ENCODE measurements around the gene OSBPL7.

OSBPL7 gene

GRCh38 chr17:47797797-47798196 is 23.8 kb downstream of the OSBPL7 start:
- Histone ChIP-seq H3K4ac (ENCODE audit: low read length) (no peak overlapping the region), H3K4me3 (ENCODE audit: low read length in 2 of 2) (no peak overlapping the region), H3K27ac (replicated peaks; ENCODE audit: low read length) (no peak overlapping the region), H3K14ac (ENCODE audit: low read length) (no peak overlapping the region), H2BK5ac (ENCODE audit: low read length) (no peak overlapping the region), H2BK12ac (ENCODE audit: low read length) (no peak overlapping the region), H3K4me1 (ENCODE audit: control insufficient read depth in 2 of 2, insufficient read depth in 1 of 2, low read depth in 1 of 2, low read length in 2 of 2) (no peaks in the 10 kb centered on the region), H3K23ac (ENCODE audit: low read depth, low read length, poor library complexity) (no peak overlapping the region), H3K79me1 (ENCODE audit: low read depth, low read length) (no peaks in the 10 kb centered on the region), H2AK5ac (ENCODE audit: low read depth, low read length) (no peak overlapping the region), H2BK120ac (ENCODE audit: low read depth, low read length) (no peak overlapping the region), H3K4me2 (ENCODE audit: insufficient read depth, low read length, poor library complexity, severe bottlenecking) (no peak overlapping the region), H3K18ac (ENCODE audit: low read length) (no peak overlapping the region), H4K91ac (ENCODE audit: low read depth, low read length, poor library complexity) (no peak overlapping the region), H2BK15ac (ENCODE audit: low read length) (no peak overlapping the region), H4K8ac (ENCODE audit: low read depth, low read length) (no peak overlapping the region), H3K27me3 (ENCODE audit: control insufficient read depth in 3 of 3, insufficient read depth in 3 of 3, low read depth in 1 of 3, low read length in 3 of 3) (peaks cover 0 to 51% (median 3%) of the 10 kb centered on the region in 3 experiments), H3K9ac (ENCODE audit: low read depth, low read length, poor library complexity) (no peak overlapping the region), H2AFZ (ENCODE audit: low read length) (no peak overlapping the region), H3K36me3 (replicated peaks in 1 of 2; ENCODE audit: control insufficient read depth in 2 of 2, insufficient read depth in 2 of 2, low read length in 2 of 2) (no peaks in the 10 kb centered on the region), H3K9me3 (replicated peaks in 1 of 2; ENCODE audit: control insufficient read depth in 2 of 2, insufficient read depth in 1 of 2, low read depth in 1 of 2, low read length in 2 of 2) (no peaks in the 10 kb centered on the region)
- no peak for DNase-seq (ENCODE audit: low spot score)
- WGBS, 2 donors (ENCODE audit: extremely low coverage in 2 of 2, insufficient read length in 2 of 2, insufficient replicate concordance in 1 of 2): no CpG with 5 or more reads among the region's 2 CpGs

- peaks cover 4 to 73% (median 22%) of the 10 kb centered on the region in 3 experiments for H3K27me3 ChIP-seq (ENCODE audit: control insufficient read depth in 3 of 3, insufficient read depth in 3 of 3, low read depth in 1 of 3, low read length in 3 of 3)
- H3K27ac ChIP-seq (replicated peaks; ENCODE audit: low read length): no peak overlapping the region
- no peak overlapping the region for H4K8ac ChIP-seq (ENCODE audit: low read depth, low read length)
- no peaks in the 10 kb centered on the region for H3K9me3 ChIP-seq (replicated peaks in 1 of 2; ENCODE audit: control insufficient read depth in 2 of 2, insufficient read depth in 1 of 2, low read depth in 1 of 2, low read length in 2 of 2)
- no peak overlapping the region for H3K9ac ChIP-seq (ENCODE audit: low read depth, low read length, poor library complexity)
- H3K36me3 ChIP-seq (replicated peaks in 1 of 2; ENCODE audit: control insufficient read depth in 2 of 2, insufficient read depth in 2 of 2, low read length in 2 of 2): no peaks in the 10 kb centered on the region
- no peak overlapping the region for H3K23ac ChIP-seq (ENCODE audit: low read depth, low read length, poor library complexity)
- H2BK120ac ChIP-seq (ENCODE audit: low read depth, low read length): no peak overlapping the region
- no peak overlapping the region for H2AFZ ChIP-seq (ENCODE audit: low read length)
- H3K4me2 ChIP-seq (ENCODE audit: insufficient read depth, low read length, poor library complexity, severe bottlenecking): no peak overlapping the region
- no peak overlapping the region for H2BK15ac ChIP-seq (ENCODE audit: low read length)
- H3K14ac ChIP-seq (ENCODE audit: low read length): no peak overlapping the region
- H3K4ac ChIP-seq (ENCODE audit: low read length): no peak overlapping the region
- WGBS, 2 donors (ENCODE audit: extremely low coverage in 2 of 2, insufficient read length in 2 of 2, insufficient replicate concordance in 1 of 2): no CpG with 5 or more reads among the region's 6 CpGs
- peaks cover 0 to 3% of the 10 kb centered on the region in 2 donors for H3K4me1 ChIP-seq (ENCODE audit: control insufficient read depth in 2 of 2, insufficient read depth in 1 of 2, low read depth in 1 of 2, low read length in 2 of 2)
- H3K4me3 ChIP-seq (ENCODE audit: low read length in 2 of 2): no peak overlapping the region
- H3K18ac ChIP-seq (ENCODE audit: low read length): no peak overlapping the region
- no peak overlapping the region for H2BK12ac ChIP-seq (ENCODE audit: low read length)
- no peak overlapping the region for H2AK5ac ChIP-seq (ENCODE audit: low read depth, low read length)
- no peaks in the 10 kb centered on the region for H3K79me1 ChIP-seq (ENCODE audit: low read depth, low read length)
- no peak for DNase-seq (ENCODE audit: low spot score)
- H4K91ac ChIP-seq (ENCODE audit: low read depth, low read length, poor library complexity): no peak overlapping the region
- no peak overlapping the region for H2BK5ac ChIP-seq (ENCODE audit: low read length)
These were observed 28.6 kb downstream of the OSBPL7 start for GRCh38 chr17:47792979-47793378.

- no peak overlapping the region for H2AFZ ChIP-seq (ENCODE audit: low read length)
- no peak overlapping the region for H2BK15ac ChIP-seq (ENCODE audit: low read length)
- DNase-seq (ENCODE audit: low spot score): no peak
- no peak overlapping the region for H3K23ac ChIP-seq (ENCODE audit: low read depth, low read length, poor library complexity)
- H2BK5ac ChIP-seq (ENCODE audit: low read length): no peak overlapping the region
- no peak overlapping the region for H3K4me2 ChIP-seq (ENCODE audit: insufficient read depth, low read length, poor library complexity, severe bottlenecking)
- no peak overlapping the region for H3K4ac ChIP-seq (ENCODE audit: low read length)
- no peak overlapping the region for H2BK12ac ChIP-seq (ENCODE audit: low read length)
- no peaks in the 10 kb centered on the region for H3K79me1 ChIP-seq (ENCODE audit: low read depth, low read length)
- no peaks in the 10 kb centered on the region for H3K36me3 ChIP-seq (replicated peaks in 1 of 2; ENCODE audit: control insufficient read depth in 2 of 2, insufficient read depth in 2 of 2, low read length in 2 of 2)
- H2AK5ac ChIP-seq (ENCODE audit: low read depth, low read length): no peak overlapping the region
- H3K9ac ChIP-seq (ENCODE audit: low read depth, low read length, poor library complexity): no peak overlapping the region
- H3K4me3 ChIP-seq (ENCODE audit: low read length in 2 of 2): no peak overlapping the region
- no peak overlapping the region for H3K18ac ChIP-seq (ENCODE audit: low read length)
- H3K14ac ChIP-seq (ENCODE audit: low read length): no peak overlapping the region
- no CpG with 5 or more reads among the region's 1 CpG for WGBS, 2 donors (ENCODE audit: extremely low coverage in 2 of 2, insufficient read length in 2 of 2, insufficient replicate concordance in 1 of 2)
- H2BK120ac ChIP-seq (ENCODE audit: low read depth, low read length): no peak overlapping the region
- H3K27me3 ChIP-seq (ENCODE audit: control insufficient read depth in 3 of 3, insufficient read depth in 3 of 3, low read depth in 1 of 3, low read length in 3 of 3): peaks cover 4 to 70% (median 22%) of the 10 kb centered on the region in 3 experiments
- H3K27ac ChIP-seq (replicated peaks; ENCODE audit: low read length): no peak overlapping the region
- no peaks in the 10 kb centered on the region for H3K9me3 ChIP-seq (replicated peaks in 1 of 2; ENCODE audit: control insufficient read depth in 2 of 2, insufficient read depth in 1 of 2, low read depth in 1 of 2, low read length in 2 of 2)
- H4K91ac ChIP-seq (ENCODE audit: low read depth, low read length, poor library complexity): no peak overlapping the region
- peaks cover 0 to 3% of the 10 kb centered on the region in 2 donors for H3K4me1 ChIP-seq (ENCODE audit: control insufficient read depth in 2 of 2, insufficient read depth in 1 of 2, low read depth in 1 of 2, low read length in 2 of 2)
- no peak overlapping the region for H4K8ac ChIP-seq (ENCODE audit: low read depth, low read length)
These were observed 29.1 kb downstream of the OSBPL7 start for GRCh38 chr17:47792457-47792856.

- Histone ChIP-seq H3K14ac (ENCODE audit: low read length) (no peak overlapping the region), H3K27ac (replicated peaks; ENCODE audit: low read length) (no peak overlapping the region), H2AK5ac (ENCODE audit: low read depth, low read length) (no peak overlapping the region), H3K79me1 (ENCODE audit: low read depth, low read length) (no peaks in the 10 kb centered on the region), H3K36me3 (replicated peaks in 1 of 2; ENCODE audit: control insufficient read depth in 2 of 2, insufficient read depth in 2 of 2, low read length in 2 of 2) (no peaks in the 10 kb centered on the region), H4K91ac (ENCODE audit: low read depth, low read length, poor library complexity) (no peak overlapping the region), H2BK12ac (ENCODE audit: low read length) (no peak overlapping the region), H3K4me2 (ENCODE audit: insufficient read depth, low read length, poor library complexity, severe bottlenecking) (no peak overlapping the region), H2BK5ac (ENCODE audit: low read length) (no peak overlapping the region), H3K4ac (ENCODE audit: low read length) (no peak overlapping the region), H3K27me3 (ENCODE audit: control insufficient read depth in 3 of 3, insufficient read depth in 3 of 3, low read depth in 1 of 3, low read length in 3 of 3) (peaks cover 4 to 73% (median 22%) of the 10 kb centered on the region in 3 experiments), H3K4me3 (ENCODE audit: low read length in 2 of 2) (no peak overlapping the region), H2BK120ac (ENCODE audit: low read depth, low read length) (no peak overlapping the region), H4K8ac (ENCODE audit: low read depth, low read length) (no peak overlapping the region), H3K9ac (ENCODE audit: low read depth, low read length, poor library complexity) (no peak overlapping the region), H2AFZ (ENCODE audit: low read length) (no peak overlapping the region), H3K9me3 (replicated peaks in 1 of 2; ENCODE audit: control insufficient read depth in 2 of 2, insufficient read depth in 1 of 2, low read depth in 1 of 2, low read length in 2 of 2) (no peaks in the 10 kb centered on the region), H3K18ac (ENCODE audit: low read length) (no peak overlapping the region), H2BK15ac (ENCODE audit: low read length) (no peak overlapping the region), H3K4me1 (ENCODE audit: control insufficient read depth in 2 of 2, insufficient read depth in 1 of 2, low read depth in 1 of 2, low read length in 2 of 2) (peaks cover 0 to 3% of the 10 kb centered on the region in 2 donors), H3K23ac (ENCODE audit: low read depth, low read length, poor library complexity) (no peak overlapping the region)
- DNase-seq (ENCODE audit: low spot score): no peak
- WGBS, 2 donors (ENCODE audit: extremely low coverage in 2 of 2, insufficient read length in 2 of 2, insufficient replicate concordance in 1 of 2): no CpG with 5 or more reads among the region's 3 CpGs
These were observed 30.6 kb downstream of the OSBPL7 start for GRCh38 chr17:47791025-47791424.
